Transverse colon (tissue), 3 donors: Measurements from ENCODE around the gene CCDC167.

Source experiments
- CTCF ChIP-seq, 5 experiments: fragments of 200-600 bp in 3 of 5; fragments of 450-650 bp in 2 of 5; sonication (generic) in 3 of 5; IDR thresholded peaks; 1 replicate in 2 of 5; 2 replicates in 3 of 5; pipeline ENCODE4 v1.5.1; 2016 to 2017; ENCODE audit warnings: antibody characterized with exemption in 5 of 5, inconsistent platforms in 3 of 5, mild to moderate bottlenecking in 2 of 5, moderate library complexity in 1 of 5
- POLR2A ChIP-seq: fragments of 450-650 bp; IDR thresholded peaks from one replicate; pipeline ENCODE4 v1.6.1; 2016; ENCODE audit warnings: antibody characterized with exemption, mild to moderate bottlenecking, moderate library complexity

- TF ChIP-seq POLR2A: no peak
- no peak for TF ChIP-seq CTCF (IDR thresholded peaks at IDR 0.05)
Measured at GRCh38 chr6:37532122-37532521, 32.4 kb upstream of the CCDC167 start.
